H9 (cell line): ENCODE results near the gene PLCG1. TPM values are rescaled to one million over a fixed set of nuclear protein-coding genes. Genes with fewer than 3 reads are reported as not detected.

Source experiments
- DNase-seq: peaks from one replicate; pipeline ENCODE4 v3.0.0-alpha.2; 2017
- H2AFZ ChIP-seq: one replicate; pipeline ENCODE4 v1.6.1; 2013; ENCODE audit warnings: mild to moderate bottlenecking, low read length, control low read depth, moderate library complexity
- H2AK5ac ChIP-seq: 2 replicates; pipeline ENCODE4 v1.6.1; 2013; ENCODE audit warnings: low read length, control low read depth, mixed read lengths; ENCODE audit not compliant: insufficient read length
- H2BK120ac ChIP-seq: one replicate; pipeline ENCODE4 v1.6.1; 2013; ENCODE audit warnings: low read depth, mild to moderate bottlenecking, low read length, control low read depth, inconsistent platforms; ENCODE audit not compliant: poor library complexity, severe bottlenecking
- H2BK12ac ChIP-seq: 2 replicates; pipeline ENCODE4 v1.6.1; 2013; ENCODE audit warnings: low read length, control low read depth, mixed read lengths, low read depth; ENCODE audit not compliant: insufficient read length
- H2BK15ac ChIP-seq: 2 replicates; pipeline ENCODE4 v1.6.1; 2013; ENCODE audit warnings: low read depth, low read length, control low read depth
- H2BK20ac ChIP-seq: one replicate; pipeline ENCODE4 v1.6.1; 2013; ENCODE audit warnings: low read depth, mild to moderate bottlenecking, low read length, control low read depth, inconsistent platforms; ENCODE audit not compliant: poor library complexity, severe bottlenecking
- H2BK5ac ChIP-seq: 2 replicates; pipeline ENCODE4 v1.6.1; 2013; ENCODE audit warnings: low read length, control low read depth, mixed read lengths; ENCODE audit not compliant: insufficient read length
- H3K14ac ChIP-seq: 2 replicates; pipeline ENCODE4 v1.6.1; 2013; ENCODE audit warnings: low read length, control low read depth; ENCODE audit not compliant: insufficient read depth
- H3K18ac ChIP-seq: 2 replicates; pipeline ENCODE4 v1.6.1; 2013; ENCODE audit warnings: low read depth, mild to moderate bottlenecking, mixed read lengths, low read length, control low read depth; ENCODE audit not compliant: insufficient read length
- H3K23ac ChIP-seq: 2 replicates; pipeline ENCODE4 v1.6.1; 2013; ENCODE audit warnings: low read length, control low read depth, mixed read lengths, low read depth; ENCODE audit not compliant: insufficient read length
- H3K23me2 ChIP-seq: 2 replicates; pipeline ENCODE4 v1.6.1; 2013; ENCODE audit warnings: low read depth, mild to moderate bottlenecking, mixed read lengths, low read length, control low read depth; ENCODE audit not compliant: insufficient read length, poor library complexity, severe bottlenecking
- H3K27ac ChIP-seq: 2 replicates; pipeline ENCODE4 v1.5.1; 2013; ENCODE audit warnings: low read length, control low read depth, mixed read lengths, low read depth; ENCODE audit not compliant: insufficient read length
- H3K27me3 ChIP-seq: 2 replicates; pipeline ENCODE4 v1.6.1; 2013; ENCODE audit warnings: low read length, control low read depth, inconsistent platforms; ENCODE audit not compliant: insufficient read depth
- H3K4ac ChIP-seq: 2 replicates; pipeline ENCODE4 v1.6.1; 2013; ENCODE audit warnings: low read depth, mild to moderate bottlenecking, control low read depth, inconsistent platforms, low read length, moderate library complexity
- H3K4me1 ChIP-seq: 2 replicates; pipeline ENCODE4 v1.6.1; 2013; ENCODE audit warnings: low read length, control low read depth, inconsistent platforms; ENCODE audit not compliant: insufficient read depth
- H3K4me2 ChIP-seq: 2 replicates; pipeline ENCODE4 v1.6.1; 2013; ENCODE audit warnings: low read length, control low read depth, mixed read lengths; ENCODE audit not compliant: insufficient read length, insufficient read depth
- H3K56ac ChIP-seq: 2 replicates; pipeline ENCODE4 v1.6.1; 2013; ENCODE audit warnings: low read depth, mild to moderate bottlenecking, mixed read lengths, low read length, control low read depth; ENCODE audit not compliant: insufficient read length
- H3K79me1 ChIP-seq: 2 replicates; pipeline ENCODE4 v1.6.1; 2013; ENCODE audit warnings: low read depth, mild to moderate bottlenecking, moderate library complexity, low read length, control low read depth, inconsistent platforms; ENCODE audit not compliant: insufficient read depth, poor library complexity, severe bottlenecking
- H3K79me2 ChIP-seq: 2 replicates; pipeline ENCODE4 v1.6.1; 2013; ENCODE audit warnings: low read length, control low read depth, inconsistent platforms; ENCODE audit not compliant: insufficient read depth
- H3K9ac ChIP-seq: 2 replicates; pipeline ENCODE4 v1.6.1; 2013; ENCODE audit warnings: low read length, control low read depth, mixed read lengths; ENCODE audit not compliant: insufficient read length; ENCODE audit errors: extremely low read depth
- H3K9me3 ChIP-seq: one replicate; pipeline ENCODE4 v1.6.1; 2013; ENCODE audit warnings: low read depth, low read length, inconsistent platforms; ENCODE audit not compliant: control insufficient read depth
- H3T11ph ChIP-seq: one replicate; pipeline ENCODE4 v1.6.1; 2013; ENCODE audit warnings: mild to moderate bottlenecking, low read length, control low read depth, inconsistent platforms
- H4K20me1 ChIP-seq: one replicate; pipeline ENCODE4 v1.6.1; 2013; ENCODE audit not compliant: control insufficient read depth, insufficient read length, insufficient read depth
- H4K5ac ChIP-seq: 2 replicates; pipeline ENCODE4 v1.6.1; 2013; ENCODE audit warnings: low read depth, mild to moderate bottlenecking, mixed read lengths, low read length, control low read depth; ENCODE audit not compliant: insufficient read length
- H4K8ac ChIP-seq: replicated peaks from 2 replicates; pipeline ENCODE4 v1.6.1; 2013; ENCODE audit warnings: low read length, control low read depth, mixed read lengths, low read depth; ENCODE audit not compliant: insufficient read length
- H4K91ac ChIP-seq: 2 replicates; pipeline ENCODE4 v1.6.1; 2013; ENCODE audit warnings: low read depth, mild to moderate bottlenecking, moderate library complexity, mixed read lengths, low read length, control low read depth; ENCODE audit not compliant: insufficient read length
- H3K27ac Mint-ChIP-seq, 3 experiments: 2 replicates in 2 of 3; 3 replicates in 1 of 3; pipeline ENCODE4 v1.8.0; 2020 to 2021; ENCODE audit warnings: mixed read lengths in 3 of 3, mild to moderate bottlenecking in 1 of 3, moderate library complexity in 1 of 3
- H3K27me3 Mint-ChIP-seq: 2 replicates; pipeline ENCODE4 v1.8.0; 2021; ENCODE audit warnings: low read depth, mild to moderate bottlenecking, moderate library complexity, mixed read lengths
- H3K36me3 Mint-ChIP-seq, 3 experiments: 2 replicates in 2 of 3; 3 replicates in 1 of 3; pipeline ENCODE4 v1.8.0; 2020 to 2021; ENCODE audit warnings: low read depth in 3 of 3, mixed read lengths in 3 of 3; ENCODE audit not compliant: insufficient read depth in 1 of 3
- H3K4me1 Mint-ChIP-seq, 2 experiments: 2 replicates each; pipeline ENCODE4 v1.8.0; 2020; ENCODE audit warnings: mixed read lengths in 2 of 2
- H3K4me3 Mint-ChIP-seq, 2 experiments: 2 replicates in 1 of 2; 3 replicates in 1 of 2; pipeline ENCODE4 v1.8.0; 2020 to 2021; ENCODE audit warnings: mild to moderate bottlenecking in 2 of 2, mixed read lengths in 2 of 2, moderate library complexity in 1 of 2
- H3K9me3 Mint-ChIP-seq, 2 experiments: 2 replicates in 1 of 2; 3 replicates in 1 of 2; pipeline ENCODE4 v1.8.0; 2020; ENCODE audit warnings: mild to moderate bottlenecking in 2 of 2, mixed read lengths in 2 of 2, moderate library complexity in 1 of 2
- CTCF ChIP-seq: fragments of 200-600 bp; sonication (generic); conservative IDR thresholded peaks from 3 replicates; pipeline ENCODE4 v1.8.0; 2021; ENCODE audit warnings: antibody characterized with exemption, mild to moderate bottlenecking
- WGBS: extraction: QIAGEN DNeasy Blood & Tissue Kit; methylation state at CpG from one replicate; pipeline ENCODE4 v1.1.7; 2013; ENCODE audit warnings: missing lambda C conversion rate, low lambda C conversion rate, mixed read lengths; ENCODE audit not compliant: insufficient read length; ENCODE audit errors: extremely low coverage; 5-methylcytosine and 5-hydroxymethylcytosine counted together
- total RNA-seq: library from RNA; stranded (reverse); gene quantifications from 2 replicates; pipeline ENCODE4 v1.2.1, GENCODE V29; 2021

The PLCG1 gene
- total RNA-seq, 1 experiment from 2014 or later, result 171 TPM

GRCh38 chr20:41145821-41146620 lies 8.7 kb downstream of the PLCG1 start:
- Histone ChIP-seq H4K8ac (no peak overlapping the region), H3K23ac (no peak overlapping the region), H2BK5ac (no peak overlapping the region), H2BK15ac (no peak overlapping the region), H3K23me2 (no peaks in the 10 kb centered on the region), H3K14ac (no peak overlapping the region), H2AK5ac (no peak overlapping the region), H3K4me1 (peaks cover 2% of the 10 kb centered on the region; the same call in 1 of the 2 replicates), H2BK120ac (no peak overlapping the region), H3K4ac (no peak overlapping the region), H3T11ph (no peak overlapping the region), H2BK20ac (no peak overlapping the region), H3K18ac (no peak overlapping the region), H4K5ac (no peak overlapping the region), H2BK12ac (no peak overlapping the region), H3K56ac (no peak overlapping the region), H3K27ac (no peak overlapping the region), H3K4me2 (no peak overlapping the region), H3K79me1 (peaks cover 4% of the 10 kb centered on the region), H3K27me3 (no peaks in the 10 kb centered on the region), H2AFZ (no peak overlapping the region), H3K9me3 (no peaks in the 10 kb centered on the region), H3K9ac (no peak overlapping the region), H4K91ac (no peak overlapping the region), H3K79me2 (peaks cover 89% of the 10 kb centered on the region), H4K20me1 (no peaks in the 10 kb centered on the region)
- Mint-ChIP-seq H3K4me1 (peaks cover 33 to 61% of the 10 kb centered on the region in 2 experiments), H3K36me3 (peaks cover 4 to 24% (median 11%) of the 10 kb centered on the region in 3 experiments), H3K9me3 (no peaks in the 10 kb centered on the region), H3K4me3 (no peak overlapping the region), H3K27ac (peak overlapping the region in 1 of 3 experiments; percentile 53; a peak in 4 of 7 replicates), H3K27me3 (no peaks in the 10 kb centered on the region)
- TF ChIP-seq CTCF, result no peak
- WGBS, result no CpG with 5 or more reads among the region's 12 CpGs
- no peak for DNase-seq
